HL-60 (cell line): ENCODE results near the gene LILRB4.
A peak's percentile ranks its signal among the peaks of the same experiment; 100 is the strongest.

Experiments used
- DNase-seq, 2 experiments: peaks; one replicate each; pipeline ENCODE4 v3.0.0-alpha.2; 2010 to 2020; ENCODE audit warnings: low read depth in 1 of 2, low spot score in 1 of 2
- H3K27ac ChIP-seq: fragments of 250-450 bp; sonication (Bioruptor Pico); replicated peaks from 2 replicates; pipeline ENCODE4 v1.5.1; 2020; ENCODE audit warnings: mild to moderate bottlenecking, moderate library complexity
- H3K27me3 ChIP-seq: fragments of 250-450 bp; sonication (Bioruptor Pico); 2 replicates; pipeline ENCODE4 v1.5.1; 2021; ENCODE audit warnings: mild to moderate bottlenecking, moderate library complexity; ENCODE audit not compliant: insufficient read depth, poor library complexity, severe bottlenecking
- H3K4me3 ChIP-seq: replicated peaks from 2 replicates; pipeline ENCODE4 v1.5.1; 2011; ENCODE audit warnings: mild to moderate bottlenecking, control low read depth, low read length; ENCODE audit not compliant: insufficient read depth
- GABPA ChIP-seq: IDR thresholded peaks from 2 replicates; pipeline ENCODE4 v1.6.1; 2012; ENCODE audit warnings: low read depth
- POLR2AphosphoS5 ChIP-seq: IDR thresholded peaks from 2 replicates; pipeline ENCODE4 v1.6.1; 2012; ENCODE audit warnings: low read depth
- REST ChIP-seq: IDR thresholded peaks from 2 replicates; pipeline ENCODE4 v1.6.1; 2012; ENCODE audit warnings: low read depth; ENCODE audit not compliant: insufficient replicate concordance
- SPI1 ChIP-seq: IDR thresholded peaks from 2 replicates; pipeline ENCODE4 v1.6.1; 2012; ENCODE audit warnings: low read depth, mild to moderate bottlenecking, borderline replicate concordance
- TF ChIP-seq, protein P1 (sequence below): IDR thresholded peaks from one replicate; pipeline ENCODE4 v1.5.1; 2011; ENCODE audit warnings: low read length, control low read depth, inconsistent platforms; ENCODE audit not compliant: insufficient read depth

LILRB4 gene

GRCh38 chr19:54644056-54644455, 18.7 kb upstream of the LILRB4 start:
- H3K4me3 ChIP-seq: no peak overlapping the region
- TF ChIP-seq POLR2AphosphoS5: no peak
- TF ChIP-seq SPI1: peak; percentile 10; the same call in 1 of the 2 replicates
- no peak for DNase-seq
- peaks cover 2% of the 10 kb centered on the region for H3K27me3 ChIP-seq
- no peak overlapping the region for H3K27ac ChIP-seq

GRCh38 chr19:54646331-54646841, 16.4 kb upstream of the LILRB4 start:
- Histone ChIP-seq H3K27ac (no peak overlapping the region), H3K4me3 (no peak overlapping the region), H3K27me3 (peaks cover 4% of the 10 kb centered on the region)
- no peak for TF ChIP-seq GABPA
- TF ChIP-seq, protein P1, sequence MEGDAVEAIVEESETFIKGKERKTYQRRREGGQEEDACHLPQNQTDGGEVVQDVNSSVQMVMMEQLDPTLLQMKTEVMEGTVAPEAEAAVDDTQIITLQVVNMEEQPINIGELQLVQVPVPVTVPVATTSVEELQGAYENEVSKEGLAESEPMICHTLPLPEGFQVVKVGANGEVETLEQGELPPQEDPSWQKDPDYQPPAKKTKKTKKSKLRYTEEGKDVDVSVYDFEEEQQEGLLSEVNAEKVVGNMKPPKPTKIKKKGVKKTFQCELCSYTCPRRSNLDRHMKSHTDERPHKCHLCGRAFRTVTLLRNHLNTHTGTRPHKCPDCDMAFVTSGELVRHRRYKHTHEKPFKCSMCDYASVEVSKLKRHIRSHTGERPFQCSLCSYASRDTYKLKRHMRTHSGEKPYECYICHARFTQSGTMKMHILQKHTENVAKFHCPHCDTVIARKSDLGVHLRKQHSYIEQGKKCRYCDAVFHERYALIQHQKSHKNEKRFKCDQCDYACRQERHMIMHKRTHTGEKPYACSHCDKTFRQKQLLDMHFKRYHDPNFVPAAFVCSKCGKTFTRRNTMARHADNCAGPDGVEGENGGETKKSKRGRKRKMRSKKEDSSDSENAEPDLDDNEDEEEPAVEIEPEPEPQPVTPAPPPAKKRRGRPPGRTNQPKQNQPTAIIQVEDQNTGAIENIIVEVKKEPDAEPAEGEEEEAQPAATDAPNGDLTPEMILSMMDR: no peak
- TF ChIP-seq SPI1: no peak
- TF ChIP-seq POLR2AphosphoS5: no peak
- no peak for TF ChIP-seq REST
- DNase-seq: no peak

GRCh38 chr19:54648129-54648528, 14.7 kb upstream of the LILRB4 start:
- H3K4me3 ChIP-seq: no peak overlapping the region
- peaks cover 7% of the 10 kb centered on the region for H3K27me3 ChIP-seq
- DNase-seq: no peak
- TF ChIP-seq REST (no peak), POLR2AphosphoS5 (no peak), GABPA (no peak), SPI1 (no peak)
- TF ChIP-seq, protein P1: no peak
- H3K27ac ChIP-seq: no peak overlapping the region

GRCh38 chr19:54650108-54650655, 12.6 kb upstream of the LILRB4 start:
- TF ChIP-seq POLR2AphosphoS5 (no peak), REST (no peak), SPI1 (no peak), GABPA (no peak)
- TF ChIP-seq, protein P1: no peak
- Histone ChIP-seq H3K27me3 (peaks cover 7% of the 10 kb centered on the region), H3K4me3 (no peak overlapping the region), H3K27ac (no peak overlapping the region)
- DNase-seq: no peak
